Aorta (tissue), 5 donors: Measurements from ENCODE around the gene BICC1. TPM values are rescaled to one million over a fixed set of nuclear protein-coding genes. Genes with fewer than 3 reads are reported as not detected.

ENCODE experiments used
- ATAC-seq: fragments of 200-7000 bp; cut with Tn5 transposase; one replicate; pipeline ENCODE4 v1.9.1; 2022; ENCODE audit warnings: moderate library complexity; ENCODE audit not compliant: low FRiP score
- DNase-seq, 2 donors: peaks; one replicate each; pipeline ENCODE4 v3.0.0-alpha.2; 2020
- H3K27ac ChIP-seq, 2 donors: one replicate each; pipeline ENCODE4 v1.5.1; 2013; ENCODE audit warnings: low read length in 2 of 2, mild to moderate bottlenecking in 2 of 2, moderate library complexity in 2 of 2, control low read depth in 1 of 2, inconsistent platforms in 1 of 2, low read depth in 1 of 2
- H3K27me3 ChIP-seq, 2 donors: one replicate each; pipeline ENCODE4 v1.6.1; 2013; ENCODE audit warnings: control low read depth in 1 of 2, low read length in 1 of 2, mild to moderate bottlenecking in 1 of 2, moderate library complexity in 1 of 2; ENCODE audit not compliant: insufficient read depth in 2 of 2, control insufficient read depth in 1 of 2
- H3K36me3 ChIP-seq, 2 donors: one replicate each; pipeline ENCODE4 v1.6.1; 2013; ENCODE audit warnings: control low read depth in 1 of 2, low read length in 1 of 2, mild to moderate bottlenecking in 1 of 2; ENCODE audit not compliant: insufficient read depth in 2 of 2, control insufficient read depth in 1 of 2
- H3K4me1 ChIP-seq, 2 donors: one replicate each; pipeline ENCODE4 v1.6.1; 2013; ENCODE audit warnings: low read length in 2 of 2, control low read depth in 1 of 2, mild to moderate bottlenecking in 1 of 2, moderate library complexity in 1 of 2; ENCODE audit not compliant: insufficient read depth in 2 of 2, control insufficient read depth in 1 of 2
- H3K4me3 ChIP-seq, 2 donors: one replicate each; pipeline ENCODE4 v1.5.1; 2013; ENCODE audit warnings: low read length in 2 of 2, control low read depth in 1 of 2, mild to moderate bottlenecking in 1 of 2
- H3K9me3 ChIP-seq: one replicate; pipeline ENCODE4 v1.6.1; 2013; ENCODE audit warnings: mild to moderate bottlenecking, low read length; ENCODE audit not compliant: control insufficient read depth
- WGBS, 2 donors: extraction: QIAGEN DNeasy Blood & Tissue Kit; methylation state at CpG; one replicate each; pipeline ENCODE4 v1.1.7; 2013; 5-methylcytosine and 5-hydroxymethylcytosine counted together
- intact Hi-C, 2 donors: fragments of 100-400 bp; cut with DNase I; formaldehyde crosslinking; loops; one replicate each; pipeline versions ENCODE4 v1.14.2 to v1.15.0; 2022
- polyA plus RNA-seq, 2 donors: library from polyadenylated mRNA; stranded (reverse); fragments of 200-250 nt; gene quantifications; one replicate each; pipeline ENCODE4 v1.2.3, GENCODE V29; 2013
- total RNA-seq, 2 donors: library from RNA; stranded (reverse); fragmentation: NEBNext Ultra II Directional; extraction: Animal tissue kit (Norgen Biotek cat#: 25700); gene quantifications; one replicate each; pipeline ENCODE4 v1.2.1, GENCODE V29; 2021
- donor health status: healthy with polysubstance abuse.
- donor health status: Bipolar disorder and iron deficiency.
- donor health status: DM: no; HTN: no; CAD: no.
- donor health status: DM: no; HTN: no; CAD: no.
- donor health status: DM: yes; HTN: yes; CAD: no.

The BICC1 gene
- total and polyA plus RNA-seq, 4 donors, result 3.8 to 46.8 (median 13.9) TPM

DNA sequence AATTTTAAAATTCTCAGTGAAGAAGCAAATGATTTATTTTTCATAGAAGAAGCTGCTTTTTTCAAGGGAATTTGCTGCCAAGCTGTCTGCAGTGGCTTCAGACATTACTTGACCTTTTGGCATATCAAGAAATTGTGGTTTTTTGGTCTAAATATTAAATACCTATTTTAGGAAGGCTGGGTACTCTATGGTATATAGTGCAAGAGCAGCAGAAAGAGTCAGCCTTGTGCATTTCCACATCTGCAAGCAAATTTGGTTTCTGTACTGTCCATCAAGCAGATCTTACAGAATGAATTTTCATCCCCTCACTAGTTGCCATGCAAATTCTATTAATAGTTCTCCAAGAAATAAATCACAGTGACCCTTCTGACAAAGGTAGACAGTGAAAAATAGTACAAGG is 222.0 kb downstream of the BICC1 start:
- no peak overlapping the region for H3K4me3 ChIP-seq
- intact Hi-C loops, result no loop called here

GRCh38 chr10:58735087-58735486 is 222.4 kb downstream of the BICC1 start:
- Histone ChIP-seq H3K36me3 (no peaks in the 10 kb centered on the region), H3K4me3 (no peak overlapping the region), H3K9me3 (no peaks in the 10 kb centered on the region), H3K27ac (no peak overlapping the region), H3K4me1 (peaks cover 1 to 3% of the 10 kb centered on the region in 2 donors), H3K27me3 (no peaks in the 10 kb centered on the region)
- intact Hi-C loops, result no loop called here
- no peak for DNase-seq
- WGBS, 2 donors, result 9 to 15% methylated on average over 7 of the region's 7 CpGs
- no peak for ATAC-seq

More for the DNA sequence above, 222.0 kb downstream of the BICC1 start:
- Histone ChIP-seq H3K36me3 (no peaks in the 10 kb centered on the region), H3K27ac (no peak overlapping the region), H3K9me3 (no peaks in the 10 kb centered on the region), H3K4me1 (peaks cover 1 to 3% of the 10 kb centered on the region in 2 donors), H3K27me3 (no peaks in the 10 kb centered on the region)
- ATAC-seq, result no peak
- DNase-seq, result no peak

- H3K36me3 ChIP-seq, result no peaks in the 10 kb centered on the region
- peaks cover 0 to 1% of the 10 kb centered on the region in 2 donors for H3K4me1 ChIP-seq
- no peak overlapping the region for H3K27ac ChIP-seq
- H3K9me3 ChIP-seq, result no peaks in the 10 kb centered on the region
- peak; percentile 36 for ATAC-seq
- DNase-seq, result no peak
- intact Hi-C loops, result no loop called here
- 92 to 93% methylated on average over 11 of the region's 11 CpGs for WGBS, 2 donors
- no peak overlapping the region for H3K4me3 ChIP-seq
- H3K27me3 ChIP-seq, result no peaks in the 10 kb centered on the region
Observed at GRCh38 chr10:58740620-58741369, 228.1 kb downstream of the BICC1 start.

DNA sequence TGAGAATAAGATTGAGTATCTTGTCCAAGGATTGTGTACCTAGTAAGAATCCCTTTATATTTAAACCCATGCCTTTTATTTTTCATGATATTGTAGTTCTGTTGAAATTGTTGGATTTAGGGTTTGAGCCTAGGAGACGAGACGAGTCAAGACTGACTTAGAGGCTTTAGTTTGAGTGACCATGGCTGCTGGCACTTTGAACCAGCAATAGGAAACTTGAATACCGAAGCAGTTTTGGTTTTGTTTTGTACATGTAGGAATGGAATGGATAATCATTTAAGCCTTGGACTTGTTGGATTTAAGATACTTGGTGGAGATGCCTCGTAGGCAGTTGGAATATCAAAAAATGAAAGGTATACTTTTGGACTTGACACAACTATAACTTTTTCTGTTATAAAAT is 229.0 kb downstream of the BICC1 start:
- Histone ChIP-seq H3K36me3 (no peaks in the 10 kb centered on the region), H3K4me3 (no peak overlapping the region), H3K27me3 (no peaks in the 10 kb centered on the region), H3K9me3 (no peaks in the 10 kb centered on the region), H3K4me1 (peaks cover 3 to 4% of the 10 kb centered on the region in 2 donors), H3K27ac (no peak overlapping the region)
- WGBS, 2 donors, result 90 to 95% methylated on average over 4 of the region's 4 CpGs
- intact Hi-C loops, result no loop called here
- no peak for DNase-seq
- no peak for ATAC-seq

GRCh38 chr10:58742141-58742540 is 229.5 kb downstream of the BICC1 start:
- DNase-seq (no peak), ATAC-seq (no peak)
- Histone ChIP-seq H3K4me3 (no peak overlapping the region), H3K4me1 (peaks cover 3 to 4% of the 10 kb centered on the region in 2 donors), H3K27me3 (no peaks in the 10 kb centered on the region), H3K9me3 (no peaks in the 10 kb centered on the region), H3K27ac (no peak overlapping the region), H3K36me3 (no peaks in the 10 kb centered on the region)
- intact Hi-C loops, result no loop called here
- WGBS, 2 donors, result 41 to 68% methylated on average over 1 of the region's 1 CpG

GRCh38 chr10:58743466-58744115 is 230.9 kb downstream of the BICC1 start:
- H3K4me1 ChIP-seq, result peaks cover 3 to 4% of the 10 kb centered on the region in 2 donors
- no peaks in the 10 kb centered on the region for H3K27me3 ChIP-seq
- H3K27ac ChIP-seq, result no peak overlapping the region
- H3K9me3 ChIP-seq, result no peaks in the 10 kb centered on the region
- 96 to 98% methylated on average over 3 of the region's 3 CpGs for WGBS, 2 donors
- ATAC-seq (no peak), DNase-seq (no peak)
- intact Hi-C loops, result no loop called here
- no peak overlapping the region for H3K4me3 ChIP-seq
- H3K36me3 ChIP-seq, result no peaks in the 10 kb centered on the region

GRCh38 chr10:58746474-58747185 is 234.0 kb downstream of the BICC1 start:
- peak; percentile 70 for ATAC-seq
- intact Hi-C loops, result no loop called here
- H3K27ac ChIP-seq, result no peak overlapping the region
- H3K27me3 ChIP-seq, result no peaks in the 10 kb centered on the region
- DNase-seq, result no peak
- H3K36me3 ChIP-seq, result no peaks in the 10 kb centered on the region
- WGBS, 2 donors, result 2 to 15% methylated on average over 2 of the region's 2 CpGs
- H3K4me3 ChIP-seq, result no peak overlapping the region
- H3K9me3 ChIP-seq, result no peaks in the 10 kb centered on the region
- peaks cover 3 to 4% of the 10 kb centered on the region in 2 donors for H3K4me1 ChIP-seq

GRCh38 chr10:58747687-58748086 is 235.0 kb downstream of the BICC1 start:
- ATAC-seq, result no peak
- DNase-seq, result no peak
- WGBS, 2 donors, result 54 to 74% methylated on average over 2 of the region's 2 CpGs
- H3K4me1 ChIP-seq, result peaks cover 3 to 4% of the 10 kb centered on the region in 2 donors
- H3K9me3 ChIP-seq, result no peaks in the 10 kb centered on the region
- H3K4me3 ChIP-seq, result no peak overlapping the region
- H3K36me3 ChIP-seq, result no peaks in the 10 kb centered on the region
- H3K27me3 ChIP-seq, result no peaks in the 10 kb centered on the region
- intact Hi-C loops, result no loop called here
- no peak overlapping the region for H3K27ac ChIP-seq
